RCC 7860 (cell line): ENCODE results near the gene HCAR3.
"Not testable (repeated sequence)": the region's sequence is repeated elsewhere in the genome, so short reads cannot be mapped to it uniquely, and the experiment has no call there.

Source experiments
- DNase-seq: peaks from one replicate; pipeline ENCODE4 v3.0.0-alpha.2; 2015; ENCODE audit warnings: low spot score
- FAIRE-seq: peaks from 2 replicates; lab custom pipeline; 2012; peaks lifted over from hg19 to GRCh38; lab: Jason Lieb, UNC

HCAR3 gene

DNA sequence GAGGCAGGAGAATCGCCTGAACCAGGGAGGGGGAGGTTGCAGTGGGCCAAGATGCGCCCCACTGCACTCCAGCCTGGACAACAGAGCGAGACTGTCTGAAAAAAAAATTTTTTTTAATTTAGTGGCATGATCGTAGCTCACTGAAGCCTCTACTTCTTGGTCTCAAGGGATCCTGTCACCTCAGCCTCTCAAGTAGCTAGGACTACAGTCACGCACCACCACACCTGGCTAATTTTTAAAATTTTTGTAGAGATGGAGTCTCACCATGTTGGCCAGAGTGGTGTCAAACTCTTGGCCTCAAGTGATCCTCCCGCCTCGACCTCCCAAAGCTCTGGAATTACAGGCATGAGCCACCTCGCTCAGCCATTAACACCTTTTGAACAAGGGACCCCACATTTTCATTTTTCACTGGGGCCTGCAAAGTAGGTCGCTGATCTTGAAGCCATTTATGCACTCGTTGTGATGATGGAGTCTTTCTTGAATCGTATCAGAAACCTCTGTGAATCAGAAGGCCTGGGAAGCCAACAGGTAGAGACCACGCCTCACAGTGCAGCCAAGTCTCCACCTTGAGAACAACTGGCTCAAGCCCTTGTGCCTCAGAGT is 8.1 kb upstream of the HCAR3 start:
- FAIRE-seq (no peak), DNase-seq (peak; percentile 10)

GRCh38 chr12:122722387-122722786 is 5.8 kb upstream of the HCAR3 start:
- DNase-seq (no peak), FAIRE-seq (no peak)

- DNase-seq, result no peak
- FAIRE-seq, result no peak
These were observed 4.5 kb upstream of the HCAR3 start for GRCh38 chr12:122721057-122721545.

DNA sequence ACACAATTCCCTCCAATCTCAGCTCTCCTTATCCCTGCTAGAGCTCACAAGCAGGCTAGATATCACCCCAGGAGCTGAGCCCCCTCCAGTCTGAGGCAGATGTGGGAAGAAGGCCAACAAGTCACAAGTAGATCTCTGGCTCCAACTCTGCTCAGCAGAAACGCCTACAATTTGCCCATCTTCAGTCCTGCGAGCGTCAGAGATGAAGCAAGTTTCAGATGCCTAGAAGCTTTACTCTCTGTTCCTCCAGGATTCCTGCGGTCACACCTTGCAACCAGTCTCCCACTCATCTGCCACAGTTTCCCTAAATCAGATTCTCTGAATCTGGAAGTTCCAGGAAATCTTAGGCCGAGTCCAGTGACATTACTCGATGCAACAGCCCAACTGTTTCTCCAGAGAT is 1.4 kb downstream of the HCAR3 start:
- not testable (repeated sequence) for FAIRE-seq, DNase-seq

DNA sequence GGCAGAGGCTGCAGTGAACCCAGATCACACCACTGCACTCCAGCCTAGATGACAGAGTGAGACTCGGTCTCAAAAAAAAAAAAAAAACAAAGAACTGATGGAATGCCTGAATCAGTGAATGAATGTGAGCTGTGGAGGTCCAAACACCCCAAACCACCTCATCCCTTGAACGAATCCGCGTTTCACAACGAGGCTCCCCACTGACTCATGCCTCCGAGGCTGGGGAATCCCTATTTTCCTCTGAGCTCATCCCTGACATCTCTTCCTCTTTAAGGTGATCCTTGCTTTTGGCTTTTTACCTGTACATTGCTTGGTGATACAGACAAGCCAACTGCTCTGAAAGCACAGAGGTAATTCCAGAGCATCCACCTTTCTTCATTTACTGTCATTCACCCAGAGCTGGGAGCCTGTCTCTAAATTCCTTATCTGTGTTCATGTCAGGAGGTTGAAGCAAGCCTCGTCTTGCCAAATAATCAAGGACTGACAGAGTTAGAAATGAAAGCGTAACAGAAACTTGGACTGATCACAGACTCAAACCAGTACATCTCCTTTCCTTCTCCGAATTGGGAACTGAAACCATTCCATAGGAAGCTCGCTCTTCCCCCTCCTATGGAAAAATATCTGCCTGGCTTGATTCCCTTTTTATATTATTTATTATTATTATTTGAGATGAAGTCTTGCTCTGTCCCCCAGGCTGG is 3.0 kb downstream of the HCAR3 start:
- not testable (repeated sequence) for DNase-seq, FAIRE-seq

GRCh38 chr12:122711266-122711665 is 5.3 kb downstream of the HCAR3 start:
- DNase-seq, FAIRE-seq: not testable (repeated sequence)

GRCh38 chr12:122710341-122710740 is 6.3 kb downstream of the HCAR3 start:
- not testable (repeated sequence) for DNase-seq, FAIRE-seq

GRCh38 chr12:122709287-122709686 is 7.3 kb downstream of the HCAR3 start:
- not testable (repeated sequence) for FAIRE-seq

GRCh38 chr12:122703841-122704240 is 12.8 kb downstream of the HCAR3 start:
- FAIRE-seq, DNase-seq: not testable (repeated sequence)

More at GRCh38 chr12:122709287-122709686, 7.3 kb downstream of the HCAR3 start:
- DNase-seq, result not testable (repeated sequence)

DNA sequence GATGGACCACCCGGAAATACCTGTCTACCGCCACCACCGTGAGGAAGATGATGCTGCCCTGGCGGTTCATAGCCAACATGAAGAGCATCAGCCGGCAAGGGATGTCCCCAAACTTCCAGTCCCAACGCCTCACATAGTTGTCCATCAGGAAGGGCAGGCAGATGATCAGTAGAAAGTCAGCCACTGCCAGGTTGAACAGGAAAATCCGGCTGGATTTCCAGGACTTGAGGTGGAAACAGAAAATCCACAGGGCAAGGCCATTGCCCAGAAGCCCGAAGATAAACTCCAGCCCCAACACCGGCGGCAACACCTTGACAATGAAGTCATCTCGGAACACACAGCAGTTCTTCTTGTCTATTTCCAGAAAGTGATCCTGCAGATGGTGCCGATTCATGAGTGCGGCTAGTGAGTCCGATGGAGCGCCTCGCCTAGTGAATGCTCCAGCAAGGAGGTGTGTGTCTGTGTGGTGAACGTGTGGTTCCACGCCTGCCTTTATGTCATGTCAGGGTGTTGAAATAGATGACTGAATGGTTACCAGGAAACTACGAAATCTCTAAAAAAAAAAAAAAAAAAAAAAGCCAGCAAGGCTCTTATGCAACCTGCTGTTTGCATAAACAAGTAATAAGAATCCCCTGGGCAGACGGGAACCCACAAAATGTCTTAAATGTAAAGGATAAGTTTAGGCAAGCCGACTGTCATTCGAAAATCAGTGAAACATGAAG is 13.6 kb downstream of the HCAR3 start, which contains the start of gene HCAR2:
HCAR2 (minus strand) TSS at position 468 of the 722 bp plus-strand sequence; CDS start at position 394, 74 bp downstream.
- FAIRE-seq, DNase-seq: not testable (repeated sequence)

DNA sequence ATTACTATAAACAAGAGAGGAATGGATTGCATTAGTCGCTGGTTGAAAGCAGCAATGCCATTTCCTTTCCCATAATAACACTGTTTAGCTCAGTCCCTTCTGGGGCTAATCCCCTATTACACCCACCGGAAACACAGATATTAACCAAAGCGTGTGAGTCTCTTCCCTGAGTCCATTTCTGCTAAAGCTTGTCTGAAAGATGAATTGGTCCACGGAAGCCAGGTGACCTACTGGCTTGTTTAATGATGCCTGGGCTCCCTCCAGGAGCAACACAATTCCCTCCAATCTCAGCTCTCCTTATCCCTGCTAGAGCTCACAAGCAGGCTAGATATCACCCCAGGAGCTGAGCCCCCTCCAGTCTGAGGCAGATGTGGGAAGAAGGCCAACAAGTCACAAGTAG is 15.1 kb downstream of the HCAR3 start:
- not testable (repeated sequence) for DNase-seq, FAIRE-seq

- DNase-seq, FAIRE-seq: not testable (repeated sequence)
These were observed 16.4 kb downstream of the HCAR3 start for GRCh38 chr12:122700038-122700710.

- FAIRE-seq, result not testable (repeated sequence)
These were observed 19.7 kb downstream of the HCAR3 start for GRCh38 chr12:122696922-122697321.

DNA sequence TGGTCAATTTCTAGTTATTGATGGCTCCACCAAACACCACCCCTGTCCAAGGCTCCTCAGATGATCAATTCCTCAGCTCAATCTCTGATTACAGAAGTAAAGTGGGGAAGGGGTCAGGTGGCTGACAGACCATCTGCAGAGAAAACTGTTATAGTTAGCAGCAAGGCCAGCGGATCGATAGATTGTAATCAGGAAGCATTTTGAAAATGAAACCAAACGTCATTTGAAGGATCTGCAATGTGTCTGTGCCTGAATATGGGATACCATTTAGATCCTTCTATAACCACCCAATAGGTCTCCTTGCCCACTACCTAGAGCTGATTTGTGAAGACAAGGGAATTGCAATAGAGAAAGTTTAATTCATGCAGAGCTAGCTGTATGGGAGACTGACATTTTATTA is 25.0 kb downstream of the HCAR3 start:
- no peak for DNase-seq

More at GRCh38 chr12:122696922-122697321, 19.7 kb downstream of the HCAR3 start:
- DNase-seq, result not testable (repeated sequence)

DNA sequence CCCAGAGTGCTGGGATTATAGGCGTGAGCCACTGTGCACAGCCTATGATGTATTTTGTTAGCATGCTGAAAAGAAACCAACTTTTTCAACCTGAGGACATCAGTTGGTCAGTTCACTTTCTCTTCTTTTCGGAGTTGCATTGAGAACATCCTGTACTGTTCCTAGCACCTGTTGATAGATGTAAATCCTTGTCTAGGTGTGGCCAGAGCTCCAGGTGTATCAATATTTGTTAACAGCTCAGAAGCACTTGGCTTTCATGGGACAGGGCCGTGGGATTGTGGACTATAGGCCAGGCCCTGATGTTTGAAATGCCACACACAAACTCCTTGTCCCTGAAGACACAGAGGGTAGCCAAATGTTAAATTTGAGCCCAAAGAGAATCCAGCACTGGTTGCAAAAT is 28.3 kb downstream of the HCAR3 start:
- DNase-seq (no peak), FAIRE-seq (no peak)

More for the DNA sequence above, 25.0 kb downstream of the HCAR3 start:
- FAIRE-seq, result no peak

DNA sequence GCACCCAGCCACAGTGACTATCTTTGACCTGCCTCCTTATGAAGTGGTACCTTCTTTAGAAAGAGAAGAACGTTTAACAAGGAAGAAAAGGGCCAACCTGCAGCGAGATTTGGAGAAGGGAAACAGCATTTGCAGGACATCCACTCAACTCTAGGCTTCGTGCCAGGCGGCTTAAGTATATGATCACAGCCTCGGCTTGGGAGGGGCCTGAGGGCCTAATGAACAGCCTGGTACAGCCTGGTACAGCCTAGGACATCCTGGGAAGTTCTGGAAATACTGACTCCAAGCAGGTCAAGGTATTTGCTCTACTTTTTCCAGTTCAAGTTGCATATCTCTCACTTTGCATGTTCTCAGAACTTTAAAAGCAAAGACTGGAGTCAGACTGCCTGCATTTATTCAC is 29.5 kb downstream of the HCAR3 start:
- FAIRE-seq, result no peak
- DNase-seq, result no peak

- FAIRE-seq (no peak), DNase-seq (no peak)
These were observed 30.1 kb downstream of the HCAR3 start for GRCh38 chr12:122686538-122686937.

- no peak for DNase-seq
These were observed 32.3 kb downstream of the HCAR3 start for GRCh38 chr12:122684297-122684813.

GRCh38 chr12:122681814-122682213 is 34.8 kb downstream of the HCAR3 start:
- DNase-seq, result no peak
- FAIRE-seq, result no peak

More at GRCh38 chr12:122684297-122684813, 32.3 kb downstream of the HCAR3 start:
- no peak for FAIRE-seq

GRCh38 chr12:122680989-122681388 is 35.6 kb downstream of the HCAR3 start:
- not testable (repeated sequence) for FAIRE-seq, DNase-seq
